ENCODE data around the gene EHBP1L1.

The EHBP1L1 gene

GRCh38 chr11:65574109-65574810 lies 1.6 kb upstream of the EHBP1L1 start (continued):
- TF ChIP-seq ZBTB10 (tag by site-specific recombination; IDR thresholded peaks at IDR 0.05) (0 out of 2 replicates have a peak, but pooled peaks have one; percentile 25), ZBTB49 (tag by site-specific recombination; IDR thresholded peaks at IDR 0.05; ENCODE audit: low read depth) (no peak), SP7 (tag by site-specific recombination; IDR thresholded peaks at IDR 0.05) (0 out of 2 replicates have a peak, but pooled peaks have one; percentile 30), ZNF335 (tag by site-specific recombination; conservative IDR thresholded peaks at IDR 0.05) (peak; percentile 69), PATZ1 (tag by site-specific recombination; IDR thresholded peaks at IDR 0.05) (peak; percentile 65), SP2 (tag by site-specific recombination; IDR thresholded peaks at IDR 0.05) (peak; percentile 85), ZNF660 (tag by site-specific recombination; IDR thresholded peaks at IDR 0.05) (peak; percentile 22; the same call in 1 of the 2 replicates), ZFP41 (tag by site-specific recombination; IDR thresholded peaks at IDR 0.05; ENCODE audit: borderline replicate concordance) (no peak), CTCF (tag by site-specific recombination; IDR thresholded peaks at IDR 0.05) (peak; percentile 45; the same call in 1 of the 2 replicates), HOXD13 (CRISPR knock-in tag; IDR thresholded peaks at IDR 0.05; ENCODE audit: borderline replicate concordance) (no peak), ZBTB26 (tag by site-specific recombination; optimal IDR thresholded peaks at IDR 0.05) (peak; percentile 37), ZSCAN5A (tag by site-specific recombination; IDR thresholded peaks at IDR 0.05) (0 out of 2 replicates have a peak, but pooled peaks have one; percentile 23), GLIS1 (tag by site-specific recombination; IDR thresholded peaks at IDR 0.05) (peak; percentile 22; the same call in 1 of the 2 replicates)
